ENCODE data around the gene PLEKHF1. TPM values are rescaled to one million over a fixed set of nuclear protein-coding genes. Genes with fewer than 3 reads are reported as not detected.

PLEKHF1 gene
- total and polyA plus RNA-seq, 7 donors = 5.1 to 119 (median 60.2) TPM

DNA sequence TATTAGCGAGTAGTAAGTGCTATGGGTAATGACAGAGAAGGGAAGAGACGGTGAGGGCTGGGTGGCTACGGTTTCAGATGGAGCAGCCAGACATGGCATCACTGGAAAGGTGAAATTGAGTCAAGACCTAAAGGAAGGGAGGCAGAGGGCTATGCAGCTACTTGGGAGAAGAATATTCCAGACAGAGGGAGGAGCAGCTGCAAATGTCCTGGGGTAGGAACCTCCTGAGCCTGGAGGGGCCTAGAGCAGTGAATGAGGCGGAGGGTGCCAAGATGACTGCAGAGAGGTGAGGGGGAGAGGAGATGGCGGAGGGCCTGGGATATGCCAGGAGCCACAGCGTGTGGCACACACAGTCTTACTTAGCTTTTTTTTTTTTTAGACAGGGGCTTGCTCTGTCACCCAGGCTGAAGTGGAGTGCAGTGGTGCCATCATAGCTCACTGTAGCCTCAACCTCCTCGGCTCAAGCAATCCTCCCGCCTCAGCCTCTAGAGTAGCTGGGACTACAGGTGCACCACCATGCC, 21.1 kb downstream of the PLEKHF1 start:
- Histone ChIP-seq H3K36me3 (ENCODE audit: insufficient read depth in 1 of 2, low read depth in 1 of 2) (no peaks in the 10 kb centered on the region), H3K9me3 (peaks cover 9% of the 10 kb centered on the region), H3K27me3 (ENCODE audit: insufficient read depth in 3 of 3, low read length in 2 of 3) (no peaks in the 10 kb centered on the region), H3K4me1 (peaks cover 46% of the 10 kb centered on the region), H3K27ac (peak overlapping the region; percentile 92), H3K4me3 (no peak overlapping the region)
- ATAC-seq = no peak
- TF ChIP-seq, protein P1, sequence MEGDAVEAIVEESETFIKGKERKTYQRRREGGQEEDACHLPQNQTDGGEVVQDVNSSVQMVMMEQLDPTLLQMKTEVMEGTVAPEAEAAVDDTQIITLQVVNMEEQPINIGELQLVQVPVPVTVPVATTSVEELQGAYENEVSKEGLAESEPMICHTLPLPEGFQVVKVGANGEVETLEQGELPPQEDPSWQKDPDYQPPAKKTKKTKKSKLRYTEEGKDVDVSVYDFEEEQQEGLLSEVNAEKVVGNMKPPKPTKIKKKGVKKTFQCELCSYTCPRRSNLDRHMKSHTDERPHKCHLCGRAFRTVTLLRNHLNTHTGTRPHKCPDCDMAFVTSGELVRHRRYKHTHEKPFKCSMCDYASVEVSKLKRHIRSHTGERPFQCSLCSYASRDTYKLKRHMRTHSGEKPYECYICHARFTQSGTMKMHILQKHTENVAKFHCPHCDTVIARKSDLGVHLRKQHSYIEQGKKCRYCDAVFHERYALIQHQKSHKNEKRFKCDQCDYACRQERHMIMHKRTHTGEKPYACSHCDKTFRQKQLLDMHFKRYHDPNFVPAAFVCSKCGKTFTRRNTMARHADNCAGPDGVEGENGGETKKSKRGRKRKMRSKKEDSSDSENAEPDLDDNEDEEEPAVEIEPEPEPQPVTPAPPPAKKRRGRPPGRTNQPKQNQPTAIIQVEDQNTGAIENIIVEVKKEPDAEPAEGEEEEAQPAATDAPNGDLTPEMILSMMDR (IDR thresholded peaks at IDR 0.05) = no peak
- peak in 1 of 2 donors; percentile 35 for DNase-seq
- intact Hi-C loops (cut with DNase I) = no loop called here
- 91 to 94% (median 93%) methylated on average over 7 to 8 of the region's 8 CpGs for WGBS, 3 donors

DNA sequence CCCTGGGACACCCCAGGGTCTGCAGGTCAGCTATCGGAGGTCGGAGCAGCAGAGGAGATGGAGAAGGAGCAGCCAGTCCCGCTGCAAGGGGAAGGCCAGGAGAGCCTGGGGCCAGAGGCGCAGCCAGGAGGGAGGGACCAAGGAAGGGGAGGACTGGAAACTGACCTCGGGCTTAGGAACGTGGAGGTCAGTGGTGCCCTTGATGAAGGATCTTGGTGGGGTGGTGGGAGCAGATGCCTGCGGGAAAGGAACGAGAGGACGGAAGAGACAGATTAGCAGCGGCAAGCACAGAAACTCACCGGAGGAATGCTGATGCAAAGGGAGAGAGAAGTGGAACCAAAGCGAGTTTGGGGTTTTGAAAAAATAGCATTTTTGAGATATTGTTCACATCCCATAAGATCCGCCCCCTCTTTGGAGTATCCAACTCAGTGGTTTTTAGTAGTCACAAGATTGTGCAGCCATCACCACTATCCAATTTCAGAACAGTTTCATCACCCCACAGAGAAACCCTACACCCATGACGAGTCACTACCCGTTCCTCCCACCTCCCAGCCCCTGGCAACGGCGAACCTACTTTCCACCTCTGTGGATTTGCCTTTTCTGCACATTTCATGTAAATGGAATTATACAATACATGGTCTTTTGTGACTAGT, 22.1 kb downstream of the PLEKHF1 start:
- ATAC-seq = peak; percentile 86 to 93 (median 90)
- Histone ChIP-seq H3K36me3 (ENCODE audit: insufficient read depth in 1 of 2, low read depth in 1 of 2) (no peaks in the 10 kb centered on the region), H3K27ac (peak overlapping the region; percentile 92), H3K4me3 (peak overlapping the region; percentile 43), H3K9me3 (peaks cover 9% of the 10 kb centered on the region), H3K4me1 (peaks cover 36% of the 10 kb centered on the region), H3K27me3 (ENCODE audit: insufficient read depth in 3 of 3, low read length in 2 of 3) (no peaks in the 10 kb centered on the region)
- WGBS, 3 donors = 22 to 37% (median 29%) methylated on average over 17 of the region's 17 CpGs
- TF ChIP-seq, protein P1 (IDR thresholded peaks at IDR 0.05) = no peak
- peak; percentile 83 to 90 for DNase-seq
- intact Hi-C loops (cut with DNase I) = no loop called here

DNA sequence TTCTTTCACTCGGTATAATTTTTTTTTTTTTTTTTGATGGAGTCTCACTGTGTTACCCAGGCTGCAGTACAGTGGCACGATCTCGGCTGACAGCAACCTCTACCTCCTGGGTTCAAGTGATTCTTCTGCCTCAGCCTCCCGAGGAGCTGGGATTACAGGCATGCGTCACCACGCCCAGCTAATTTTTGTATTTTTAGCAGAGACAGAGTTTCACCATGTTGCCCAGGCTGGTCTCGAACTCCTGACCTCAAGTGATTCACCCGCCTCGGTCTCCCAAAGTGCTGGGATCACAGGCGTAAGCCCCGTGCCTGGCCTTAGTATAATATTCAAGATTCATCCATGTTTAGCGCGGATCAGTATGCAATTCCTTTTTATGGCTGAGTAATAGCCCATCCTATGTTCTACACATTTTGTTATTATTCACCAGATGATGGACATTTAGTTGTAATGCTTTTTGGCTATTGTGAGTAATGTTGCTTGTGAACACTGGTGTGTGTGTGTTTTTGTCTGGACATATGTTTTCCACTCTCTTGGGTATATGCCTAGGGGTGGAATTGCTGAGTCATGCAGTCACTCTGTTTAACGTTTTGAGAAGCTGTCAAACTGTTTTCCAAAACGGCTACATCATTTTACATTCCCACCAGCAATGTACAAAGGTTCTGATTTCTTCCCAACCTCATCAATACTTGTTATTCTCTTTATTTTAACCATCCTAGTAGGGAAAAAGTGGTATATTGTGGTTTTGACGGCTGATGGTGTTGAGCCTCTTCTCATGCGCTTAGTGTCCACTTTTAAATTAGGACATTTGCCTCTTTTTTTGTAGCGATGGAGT, 22.9 kb downstream of the PLEKHF1 start:
- peaks cover 34% of the 10 kb centered on the region for H3K4me1 ChIP-seq
- H3K27me3 ChIP-seq (ENCODE audit: insufficient read depth in 3 of 3, low read length in 2 of 3) = no peaks in the 10 kb centered on the region
- DNase-seq (peak in 1 of 2 donors; percentile 68), ATAC-seq (peak; percentile 15 to 44 (median 30))
- WGBS, 3 donors = 55 to 65% (median 60%) methylated on average over 18 of the region's 18 CpGs
- intact Hi-C loops (cut with DNase I) = no loop called here
- no peak overlapping the region for H3K4me3 ChIP-seq
- H3K36me3 ChIP-seq (ENCODE audit: insufficient read depth in 1 of 2, low read depth in 1 of 2) = no peaks in the 10 kb centered on the region
- TF ChIP-seq, protein P1 (IDR thresholded peaks at IDR 0.05) = no peak
- H3K27ac ChIP-seq = peak overlapping the region; percentile 92
- H3K9me3 ChIP-seq = peaks cover 9% of the 10 kb centered on the region

DNA sequence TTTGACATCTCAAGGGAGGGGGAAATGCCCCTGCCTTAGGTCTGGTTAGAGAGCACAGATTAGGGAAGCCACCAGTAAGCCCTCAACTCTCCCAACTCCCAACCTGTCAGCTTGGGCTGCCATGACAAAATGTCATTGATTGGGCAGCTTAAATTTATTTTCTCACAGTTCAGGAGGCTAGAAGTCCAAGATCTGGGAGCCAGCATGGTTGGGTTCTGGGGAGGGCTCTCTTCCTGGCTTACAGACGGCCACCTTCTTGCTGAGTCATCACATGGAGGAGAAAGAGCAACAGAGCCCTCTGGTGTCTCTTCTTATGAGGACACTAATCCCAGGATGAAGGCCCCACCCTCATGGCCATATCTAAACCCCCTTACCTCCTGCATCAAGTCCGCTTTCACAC, 25.6 kb downstream of the PLEKHF1 start:
- TF ChIP-seq, protein P1 (IDR thresholded peaks at IDR 0.05) = peak; percentile 46
- ATAC-seq = peak; percentile 21 to 46 (median 32)
- intact Hi-C loops (cut with DNase I) = loop anchor here in 1 of 2 donors (1.0 kb wide), 1 partner anchor 81 kb away; no protein-coding TSS in a partner anchor
- DNase-seq = peak in 1 of 2 donors; percentile 54
- 46 to 48% (median 48%) methylated on average over 2 of the region's 2 CpGs for WGBS, 3 donors
- Histone ChIP-seq H3K9me3 (peaks cover 9% of the 10 kb centered on the region), H3K27ac (peak overlapping the region; percentile 46), H3K4me3 (no peak overlapping the region), H3K4me1 (peaks cover 32% of the 10 kb centered on the region), H3K36me3 (ENCODE audit: insufficient read depth in 1 of 2, low read depth in 1 of 2) (no peaks in the 10 kb centered on the region), H3K27me3 (ENCODE audit: insufficient read depth in 3 of 3, low read length in 2 of 3) (no peaks in the 10 kb centered on the region)
